KOPT-K1 (cell line): ENCODE measurements around the gene RNF113B.

ENCODE experiments used
- H3K27ac ChIP-seq: fragments of 200-600 bp; sonication (generic); 2 replicates; pipeline ENCODE4 v1.5.1; 2016; ENCODE audit warnings: antibody characterized with exemption, mild to moderate bottlenecking, low read depth, low read length; ENCODE audit not compliant: poor library complexity, severe bottlenecking
- H3K36me3 ChIP-seq: fragments of 200-600 bp; sonication (generic); 2 replicates; pipeline ENCODE4 v1.5.1; 2017; ENCODE audit warnings: antibody characterized with exemption, mild to moderate bottlenecking, low read length, moderate library complexity; ENCODE audit not compliant: insufficient read depth
- H3K9me3 ChIP-seq: fragments of 200-600 bp; sonication (generic); 2 replicates; pipeline ENCODE4 v1.5.1; 2017; ENCODE audit warnings: antibody characterized with exemption, low read length, mild to moderate bottlenecking; ENCODE audit not compliant: insufficient read depth, poor library complexity, severe bottlenecking

The RNF113B gene

DNA sequence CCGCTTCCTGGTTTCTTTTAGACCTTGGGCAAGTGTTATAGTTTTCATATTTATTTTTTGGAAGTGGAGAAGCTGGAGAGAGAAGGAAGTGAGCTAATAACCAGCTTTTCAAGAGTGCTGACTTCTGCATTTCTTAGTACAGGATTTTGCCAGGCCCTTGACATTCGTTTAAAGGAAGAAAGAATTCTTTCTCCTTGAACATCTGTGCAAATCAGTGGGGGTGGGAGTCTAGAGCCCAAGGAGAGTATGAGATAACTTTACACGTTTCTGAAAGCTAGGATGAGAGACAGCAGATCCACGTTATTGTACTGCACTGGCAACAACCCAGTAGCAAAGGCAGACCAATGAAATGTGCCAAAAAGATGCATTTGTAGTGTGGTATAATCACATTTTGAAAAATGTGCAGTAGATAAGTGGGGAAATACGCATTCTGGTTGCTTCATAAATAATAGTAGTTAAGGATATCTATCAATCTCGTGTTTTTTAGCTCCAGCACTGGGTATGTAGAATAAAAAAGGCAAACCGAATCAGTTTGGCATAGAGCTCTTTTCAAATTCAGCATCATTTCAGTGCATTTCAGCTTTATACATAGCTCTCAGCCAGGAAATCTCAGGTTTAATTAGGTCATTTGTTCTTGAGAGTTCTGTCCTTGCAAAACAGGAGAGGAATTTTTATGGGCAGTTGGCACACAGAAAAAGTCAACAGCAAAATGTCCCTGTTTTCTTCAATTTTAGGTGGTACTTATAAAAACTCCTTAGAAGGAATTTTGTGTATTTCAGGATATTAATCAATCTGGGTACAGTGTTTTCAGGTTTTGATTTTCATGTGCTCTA is 4.3 kb downstream of the RNF113B start:
- H3K36me3 ChIP-seq = no peaks in the 10 kb centered on the region
- H3K27ac ChIP-seq = no peak overlapping the region
- H3K9me3 ChIP-seq = no peaks in the 10 kb centered on the region

DNA sequence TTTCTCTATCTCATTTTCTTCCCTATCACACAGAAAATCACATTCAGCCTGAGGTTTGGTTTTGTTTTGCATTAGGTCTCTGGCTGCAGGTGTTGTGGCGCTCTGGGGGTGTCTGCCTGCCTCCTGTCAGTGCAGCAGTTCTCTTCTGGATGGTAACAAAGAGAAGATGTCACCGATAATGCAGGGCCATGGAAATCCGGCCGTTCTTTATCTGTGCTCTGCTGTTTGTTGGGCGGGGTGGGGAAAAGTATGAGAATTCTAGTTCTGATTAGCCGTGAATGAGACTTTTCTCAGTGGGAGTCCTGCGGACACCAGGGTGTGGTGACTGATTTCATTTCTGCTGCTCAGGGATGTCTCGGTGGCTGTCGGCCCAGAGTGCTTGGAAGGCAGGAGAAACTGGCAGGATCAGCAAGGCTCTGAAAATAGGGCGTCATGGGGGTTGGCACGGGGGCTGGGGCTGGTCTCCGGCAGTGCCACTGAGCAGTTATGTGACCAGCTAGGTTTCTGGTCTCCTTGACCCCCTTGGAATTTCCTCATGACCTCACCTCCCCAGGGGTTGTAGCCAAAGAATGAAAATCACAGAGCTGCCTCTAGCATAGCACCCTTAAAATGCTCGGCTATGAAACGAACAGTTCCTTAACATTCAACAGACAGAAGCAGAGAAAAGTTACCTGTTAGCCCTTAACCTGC is 5.0 kb downstream of the RNF113B start:
- no peak overlapping the region for H3K27ac ChIP-seq
- no peaks in the 10 kb centered on the region for H3K36me3 ChIP-seq
- H3K9me3 ChIP-seq = no peaks in the 10 kb centered on the region

- no peaks in the 10 kb centered on the region for H3K36me3 ChIP-seq
- no peaks in the 10 kb centered on the region for H3K9me3 ChIP-seq
- no peak overlapping the region for H3K27ac ChIP-seq
Observed at GRCh38 chr13:98169331-98169730, 7.7 kb downstream of the RNF113B start.

GRCh38 chr13:98162935-98163334 is 14.1 kb downstream of the RNF113B start:
- H3K9me3 ChIP-seq = no peaks in the 10 kb centered on the region
- no peaks in the 10 kb centered on the region for H3K36me3 ChIP-seq
- no peak overlapping the region for H3K27ac ChIP-seq

DNA sequence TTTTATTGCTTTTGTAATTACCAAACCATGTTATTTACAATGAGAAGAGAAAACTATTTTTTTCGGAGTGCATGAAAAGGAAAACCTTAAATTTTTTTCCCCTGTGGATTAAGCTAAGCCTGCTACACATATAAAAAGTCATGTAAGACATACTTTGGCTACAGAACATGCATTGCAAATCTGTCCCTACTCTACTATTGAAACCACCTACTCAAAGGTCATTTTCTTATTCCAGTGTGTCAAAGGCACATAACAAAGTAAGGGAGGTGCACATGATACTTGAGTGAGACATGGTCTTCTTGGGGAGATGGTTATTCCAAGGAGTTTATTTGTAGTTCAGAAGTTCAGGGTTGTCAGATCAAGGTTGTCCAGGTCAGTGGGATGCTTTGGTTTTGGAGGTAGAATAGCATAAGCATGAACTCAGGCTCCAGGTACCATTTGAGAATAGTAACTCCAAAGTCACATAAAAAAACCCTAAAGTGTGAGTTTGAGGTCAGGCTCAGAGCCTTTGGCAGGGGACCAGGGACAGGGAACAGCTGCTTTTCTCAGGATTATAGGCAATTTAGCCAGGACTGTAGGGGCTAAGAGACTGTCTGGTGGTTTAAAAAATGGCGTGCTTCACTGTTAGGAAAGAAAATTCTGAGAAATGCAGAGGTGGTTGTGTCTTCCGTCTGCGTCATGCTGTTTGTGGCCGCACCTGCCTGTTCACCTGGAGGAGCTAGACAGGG is 18.7 kb downstream of the RNF113B start:
- H3K27ac ChIP-seq = no peak overlapping the region

GRCh38 chr13:98157609-98158008 is 19.5 kb downstream of the RNF113B start:
- Histone ChIP-seq H3K9me3 (no peaks in the 10 kb centered on the region), H3K36me3 (no peaks in the 10 kb centered on the region), H3K27ac (no peak overlapping the region)

More for the DNA sequence above, 18.7 kb downstream of the RNF113B start:
- Histone ChIP-seq H3K36me3 (no peaks in the 10 kb centered on the region), H3K9me3 (no peaks in the 10 kb centered on the region)

DNA sequence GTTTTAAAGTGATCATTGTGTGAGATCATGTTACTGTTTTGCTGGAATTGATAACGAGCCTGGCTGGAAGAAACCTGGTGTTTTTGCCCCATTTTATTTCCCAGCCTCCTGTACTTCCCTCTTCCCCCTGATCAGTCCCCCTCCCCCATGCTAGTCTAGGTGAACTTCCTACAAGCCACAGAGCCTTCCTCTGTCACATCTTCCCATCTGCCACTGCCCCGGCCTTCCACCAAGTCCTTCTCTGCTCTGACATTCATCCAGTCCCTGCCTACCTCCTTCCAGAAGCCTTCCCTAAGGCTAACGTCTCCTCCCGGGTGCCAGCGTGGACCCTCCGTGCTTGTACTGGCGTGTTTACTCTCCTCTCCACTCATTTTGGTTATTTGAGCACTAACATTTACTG is 19.9 kb downstream of the RNF113B start:
- H3K27ac ChIP-seq = no peak overlapping the region

DNA sequence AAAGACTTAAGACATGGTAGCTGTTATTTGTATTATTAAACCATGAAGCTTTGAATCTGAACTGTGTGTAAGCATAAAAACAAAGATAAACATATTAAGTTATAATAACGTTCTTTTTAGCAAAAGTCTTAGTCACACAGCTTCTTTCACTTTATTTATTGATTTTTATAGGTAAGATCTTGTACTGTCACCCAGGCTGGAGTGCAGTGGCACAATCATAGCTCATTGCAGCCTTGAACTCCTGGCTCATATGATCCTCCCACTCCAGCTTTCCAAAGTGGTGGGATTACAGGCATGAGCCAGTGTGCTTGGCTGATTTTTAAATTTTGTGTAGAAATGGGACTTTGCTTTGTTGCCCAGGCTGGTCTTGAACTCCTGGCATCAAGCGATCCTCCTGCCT is 20.8 kb downstream of the RNF113B start:
- Histone ChIP-seq H3K9me3 (no peaks in the 10 kb centered on the region), H3K36me3 (no peaks in the 10 kb centered on the region), H3K27ac (no peak overlapping the region)

More for the DNA sequence above, 19.9 kb downstream of the RNF113B start:
- Histone ChIP-seq H3K36me3 (no peaks in the 10 kb centered on the region), H3K9me3 (no peaks in the 10 kb centered on the region)

- Histone ChIP-seq H3K27ac (no peak overlapping the region), H3K9me3 (no peaks in the 10 kb centered on the region), H3K36me3 (no peaks in the 10 kb centered on the region)
Observed at GRCh38 chr13:98155475-98156109, 21.5 kb downstream of the RNF113B start.

DNA sequence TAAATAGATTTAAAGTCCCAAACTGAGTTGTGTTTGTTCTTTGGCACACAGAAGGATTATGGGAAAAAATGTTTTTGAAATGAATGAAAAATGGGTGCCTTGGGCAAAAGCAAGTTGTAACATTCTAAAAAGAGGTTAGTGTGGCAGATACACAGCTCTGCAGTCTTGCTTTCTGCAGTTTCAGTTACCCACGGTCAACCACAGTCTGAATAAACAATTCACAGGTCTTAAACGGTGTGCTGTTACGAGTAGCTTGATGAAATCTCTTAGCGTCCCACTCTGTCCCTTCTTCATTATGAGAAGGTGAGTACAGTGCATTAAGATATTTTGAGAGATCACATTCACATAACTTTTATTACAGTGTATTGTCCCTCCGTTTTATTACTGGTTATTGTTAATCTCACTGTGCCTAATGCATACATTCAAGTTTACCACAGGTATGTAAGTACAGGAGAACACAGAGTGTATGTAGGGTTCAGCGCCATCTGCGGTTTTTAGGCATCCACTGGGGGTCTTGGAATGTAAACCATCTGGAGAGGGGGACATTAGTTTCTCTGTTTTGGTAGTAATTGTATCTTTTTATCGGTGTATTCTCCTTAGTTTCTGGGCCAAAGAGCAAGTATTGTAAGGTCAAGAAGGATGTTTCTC is 26.1 kb downstream of the RNF113B start:
- H3K27ac ChIP-seq = no peak overlapping the region
- H3K36me3 ChIP-seq = no peaks in the 10 kb centered on the region
- no peaks in the 10 kb centered on the region for H3K9me3 ChIP-seq

DNA sequence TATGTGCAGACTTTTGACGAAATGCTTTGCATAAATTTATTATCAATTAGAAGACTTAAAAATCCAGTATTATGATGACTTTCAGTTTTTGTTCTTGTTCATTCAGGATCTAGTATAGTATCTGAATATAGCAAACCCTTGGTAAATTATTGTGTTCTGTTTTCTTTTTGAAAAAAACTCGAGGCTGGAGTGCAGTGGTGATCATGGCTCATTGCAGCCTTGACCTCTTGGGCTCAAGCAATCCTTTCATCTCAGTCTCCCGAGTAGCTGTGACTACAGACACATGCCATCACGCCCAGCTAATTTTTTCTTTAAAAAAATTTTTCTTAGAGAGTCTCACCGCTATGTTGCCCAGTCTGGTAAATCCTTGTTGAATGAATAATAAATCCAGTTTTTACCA is 29.5 kb downstream of the RNF113B start:
- no peaks in the 10 kb centered on the region for H3K36me3 ChIP-seq
- H3K27ac ChIP-seq = no peak overlapping the region
- no peaks in the 10 kb centered on the region for H3K9me3 ChIP-seq

DNA sequence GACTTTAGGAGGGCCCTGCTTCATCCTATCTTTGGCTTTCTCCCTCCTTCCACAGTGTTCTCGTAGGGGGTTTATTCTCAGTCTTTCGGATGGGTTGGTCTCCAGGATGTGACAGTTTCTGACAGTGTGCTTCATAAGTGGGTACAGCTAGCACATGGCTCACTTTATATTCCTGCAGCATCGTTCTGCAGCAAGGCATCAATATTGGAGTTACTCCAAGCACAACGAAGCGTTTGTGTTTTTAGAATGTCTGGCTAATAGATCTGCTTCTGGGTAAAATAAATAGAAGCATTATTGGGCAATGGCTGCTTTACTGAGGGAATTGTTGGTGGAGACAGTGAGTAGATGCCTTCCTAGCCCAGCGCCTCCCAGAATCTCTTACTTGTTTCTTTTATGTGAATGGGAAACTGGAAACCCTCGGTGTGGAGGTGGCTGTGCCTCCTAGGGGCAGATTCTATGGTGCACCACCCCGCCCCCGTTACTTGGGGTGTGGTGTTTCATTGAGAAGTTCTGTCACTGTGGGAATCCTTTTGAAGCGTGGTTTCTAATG is 32.2 kb downstream of the RNF113B start:
- Histone ChIP-seq H3K27ac (no peak overlapping the region), H3K9me3 (peaks cover 12% of the 10 kb centered on the region), H3K36me3 (no peaks in the 10 kb centered on the region)

GRCh38 chr13:98144027-98144741 is 32.9 kb downstream of the RNF113B start:
- Histone ChIP-seq H3K27ac (no peak overlapping the region), H3K36me3 (no peaks in the 10 kb centered on the region), H3K9me3 (peaks cover 12% of the 10 kb centered on the region)

- Histone ChIP-seq H3K9me3 (peaks cover 12% of the 10 kb centered on the region), H3K27ac (no peak overlapping the region), H3K36me3 (no peaks in the 10 kb centered on the region)
Observed at GRCh38 chr13:98143601-98144026, 33.5 kb downstream of the RNF113B start.
